ENCODE data around the gene CD163L1.
"Not testable (repeated sequence)": the region's sequence is repeated elsewhere in the genome, so short reads cannot be mapped to it uniquely, and the experiment has no call there.

CD163L1 gene

GRCh38 chr12:7403466-7403865 lies 40.5 kb downstream of the CD163L1 start:
- DNase-seq: no peak

GRCh38 chr12:7399089-7399488 lies 44.9 kb downstream of the CD163L1 start:
- DNase-seq: no peak

- DNase-seq: no peak
Observed at GRCh38 chr12:7396418-7396817, 47.5 kb downstream of the CD163L1 start.

- no peak for DNase-seq
Observed at GRCh38 chr12:7395950-7396349, 48.0 kb downstream of the CD163L1 start.

GRCh38 chr12:7387289-7387688 lies 56.7 kb downstream of the CD163L1 start:
- DNase-seq: no peak

GRCh38 chr12:7383157-7383556 lies 60.8 kb downstream of the CD163L1 start:
- DNase-seq: no peak

GRCh38 chr12:7376196-7376595 lies 67.8 kb downstream of the CD163L1 start:
- no peak for DNase-seq

- no peak for DNase-seq
Observed at GRCh38 chr12:7375145-7375543, 68.8 kb downstream of the CD163L1 start.

- DNase-seq: no peak
Observed at GRCh38 chr12:7374423-7375144, 69.4 kb downstream of the CD163L1 start.

- DNase-seq: no peak
Observed at GRCh38 chr12:7373226-7373625, 70.7 kb downstream of the CD163L1 start.

- no peak for DNase-seq
Observed at GRCh38 chr12:7369274-7369729, 74.7 kb downstream of the CD163L1 start.

- no peak for DNase-seq
Observed at GRCh38 chr12:7362734-7363133, 81.2 kb downstream of the CD163L1 start.

- no peak for DNase-seq
Observed at GRCh38 chr12:7361265-7361664, 82.7 kb downstream of the CD163L1 start.

GRCh38 chr12:7354529-7354928 lies 89.4 kb downstream of the CD163L1 start:
- DNase-seq: no peak

GRCh38 chr12:7352661-7353060 lies 91.3 kb downstream of the CD163L1 start:
- DNase-seq: no peak

GRCh38 chr12:7351177-7351576 lies 92.8 kb downstream of the CD163L1 start:
- no peak for DNase-seq

- DNase-seq: no peak
Observed at GRCh38 chr12:7349418-7349817, 94.5 kb downstream of the CD163L1 start.

- no peak for DNase-seq
Observed at GRCh38 chr12:7346551-7347225, 97.3 kb downstream of the CD163L1 start.

GRCh38 chr12:7344833-7345606 lies 98.9 kb downstream of the CD163L1 start:
- DNase-seq: no peak

GRCh38 chr12:7339675-7340074 lies 104.3 kb downstream of the CD163L1 start:
- no peak for DNase-seq

GRCh38 chr12:7337790-7338189 lies 106.2 kb downstream of the CD163L1 start:
- DNase-seq: not testable (repeated sequence)

- no peak for DNase-seq
Observed at GRCh38 chr12:7327918-7328317, 116.0 kb downstream of the CD163L1 start.

GRCh38 chr12:7324176-7324575 lies 119.8 kb downstream of the CD163L1 start:
- no peak for DNase-seq

GRCh38 chr12:7322599-7322998 lies 121.4 kb downstream of the CD163L1 start:
- no peak for DNase-seq

Data from activated CD8-positive, alpha-beta memory T cell treated with anti-CD3 and anti-CD28 coated beads, Interleukin-2, amount 50 U/mL, for 4 hours (primary cell).